HG02610 (cell line): ENCODE data around the gene APEH.

Source experiments
- ATAC-seq: cut with Tn5 transposase; IDR thresholded peaks from one replicate; pipeline ENCODE4 v1.9.1; 2021; ENCODE audit warnings: mild to moderate bottlenecking, moderate library complexity; ENCODE audit not compliant: unreplicated experiment

APEH gene

DNA sequence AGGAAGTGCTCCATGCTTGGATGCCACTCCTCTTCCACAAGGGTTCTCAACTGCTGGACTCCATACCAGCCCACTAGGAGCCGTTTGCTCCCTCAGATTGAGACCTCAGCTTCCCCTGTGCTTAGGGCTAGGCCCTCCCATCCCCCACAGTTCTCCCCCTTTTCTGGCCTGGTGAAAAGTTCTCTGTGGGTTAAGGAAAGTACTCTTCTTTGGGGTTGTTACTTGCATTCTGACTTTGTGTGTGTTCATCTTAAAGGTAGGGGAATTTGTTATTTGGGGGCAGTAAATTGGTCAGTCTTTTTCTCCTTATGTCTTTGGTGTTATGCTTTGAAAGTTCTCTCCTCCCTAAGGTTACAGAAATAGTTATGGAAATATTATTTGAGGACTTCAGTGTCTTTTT, 24.0 kb upstream of the APEH start:
- ATAC-seq = no peak

DNA sequence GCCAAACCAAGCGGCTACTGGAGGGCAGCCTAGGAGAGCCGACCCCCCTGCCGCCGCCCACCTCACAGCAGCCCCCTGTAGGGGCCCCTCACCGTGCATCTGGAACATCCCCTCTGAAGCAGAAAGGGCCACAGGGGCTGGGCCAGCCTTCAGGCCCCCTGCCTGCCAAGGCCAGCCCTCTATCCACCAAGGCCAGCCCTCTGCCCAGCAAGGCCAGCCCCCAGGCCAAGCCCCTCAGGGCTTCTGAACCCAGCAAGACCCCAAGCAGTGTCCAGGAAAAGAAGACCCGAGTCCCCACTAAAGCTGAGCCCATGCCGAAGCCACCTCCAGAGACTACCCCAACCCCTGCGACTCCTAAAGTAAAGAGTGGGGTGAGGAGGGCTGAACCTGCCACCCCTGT, 23.5 kb upstream of the APEH start:
- ATAC-seq = no peak

DNA sequence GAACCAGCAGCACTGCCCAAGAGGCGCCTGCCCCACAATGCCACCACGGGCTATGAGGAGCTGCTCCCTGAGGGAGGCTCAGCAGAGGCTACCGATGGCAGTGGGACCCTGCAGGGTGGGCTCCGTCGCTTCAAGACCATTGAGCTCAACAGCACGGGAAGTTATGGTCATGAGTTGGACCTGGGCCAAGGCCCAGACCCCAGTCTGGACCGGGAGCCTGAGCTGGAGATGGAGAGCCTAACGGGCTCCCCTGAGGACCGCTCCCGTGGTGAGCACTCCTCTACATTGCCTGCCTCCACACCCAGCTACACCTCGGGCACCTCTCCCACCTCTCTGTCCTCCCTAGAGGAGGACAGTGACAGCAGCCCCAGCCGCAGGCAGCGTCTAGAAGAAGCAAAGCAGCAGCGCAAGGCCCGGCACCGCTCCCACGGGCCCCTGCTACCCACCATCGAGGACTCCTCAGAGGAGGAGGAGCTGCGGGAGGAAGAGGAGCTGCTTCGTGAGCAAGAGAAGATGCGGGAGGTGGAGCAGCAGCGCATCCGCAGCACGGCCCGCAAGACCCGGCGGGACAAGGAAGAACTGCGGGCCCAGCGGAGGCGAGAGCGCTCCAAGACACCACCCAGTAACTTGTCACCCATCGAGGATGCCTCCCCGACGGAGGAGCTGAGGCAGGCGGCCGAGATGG, 21.8 kb upstream of the APEH start:
- no peak for ATAC-seq

DNA sequence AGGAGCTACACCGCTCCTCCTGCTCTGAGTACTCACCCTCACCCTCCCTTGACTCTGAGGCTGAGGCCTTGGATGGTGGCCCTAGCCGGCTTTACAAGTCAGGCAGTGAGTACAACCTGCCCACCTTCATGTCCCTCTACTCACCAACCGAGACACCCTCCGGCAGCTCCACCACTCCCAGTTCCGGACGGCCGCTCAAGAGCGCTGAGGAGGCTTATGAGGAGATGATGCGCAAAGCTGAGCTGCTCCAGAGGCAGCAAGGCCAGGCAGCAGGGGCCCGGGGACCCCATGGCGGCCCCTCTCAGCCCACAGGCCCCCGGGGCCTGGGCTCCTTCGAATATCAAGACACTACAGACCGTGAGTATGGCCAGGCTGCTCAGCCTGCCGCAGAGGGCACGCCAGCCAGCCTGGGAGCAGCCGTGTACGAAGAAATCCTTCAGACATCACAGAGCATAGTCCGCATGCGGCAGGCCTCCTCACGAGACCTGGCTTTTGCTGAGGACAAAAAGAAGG, 21.2 kb upstream of the APEH start:
- no peak for ATAC-seq

DNA sequence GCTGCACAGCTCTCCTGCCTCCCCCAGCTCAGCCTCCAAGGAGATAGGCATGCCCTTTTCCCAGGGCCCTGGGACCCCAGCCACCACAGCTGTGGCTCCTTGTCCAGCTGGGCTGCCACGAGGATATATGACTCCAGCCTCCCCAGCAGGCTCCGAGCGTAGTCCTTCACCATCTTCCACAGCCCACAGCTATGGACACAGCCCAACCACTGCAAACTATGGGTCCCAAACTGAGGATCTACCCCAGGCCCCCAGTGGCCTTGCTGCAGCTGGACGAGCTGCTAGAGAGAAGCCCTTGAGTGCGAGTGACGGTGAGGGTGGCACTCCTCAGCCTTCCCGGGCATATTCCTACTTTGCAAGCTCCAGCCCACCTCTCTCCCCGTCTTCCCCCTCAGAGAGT, 20.5 kb upstream of the APEH start:
- no peak for ATAC-seq

DNA sequence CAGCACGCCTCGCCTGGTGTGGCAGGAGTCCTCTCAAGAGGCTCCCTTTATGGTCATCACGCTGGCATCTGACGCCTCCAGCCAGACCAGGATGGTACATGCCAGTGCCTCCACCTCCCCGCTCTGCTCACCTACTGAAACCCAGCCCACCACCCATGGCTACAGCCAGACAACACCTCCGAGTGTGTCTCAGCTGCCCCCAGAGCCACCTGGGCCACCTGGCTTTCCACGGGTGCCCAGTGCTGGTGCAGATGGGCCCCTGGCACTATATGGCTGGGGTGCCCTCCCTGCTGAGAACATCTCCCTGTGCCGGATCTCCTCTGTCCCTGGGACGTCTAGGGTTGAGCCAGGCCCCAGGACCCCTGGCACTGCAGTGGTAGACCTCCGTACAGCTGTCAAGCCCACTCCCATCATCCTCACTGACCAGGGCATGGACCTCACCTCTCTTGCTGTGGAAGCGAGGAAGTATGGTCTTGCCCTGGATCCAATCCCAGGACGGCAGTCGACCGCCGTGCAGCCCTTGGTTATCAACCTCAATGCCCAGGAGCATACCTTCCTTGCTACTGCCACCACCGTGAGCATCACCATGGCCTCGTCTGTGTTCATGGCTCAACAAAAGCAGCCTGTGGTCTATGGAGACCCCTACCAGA, 19.9 kb upstream of the APEH start:
- ATAC-seq = no peak

DNA sequence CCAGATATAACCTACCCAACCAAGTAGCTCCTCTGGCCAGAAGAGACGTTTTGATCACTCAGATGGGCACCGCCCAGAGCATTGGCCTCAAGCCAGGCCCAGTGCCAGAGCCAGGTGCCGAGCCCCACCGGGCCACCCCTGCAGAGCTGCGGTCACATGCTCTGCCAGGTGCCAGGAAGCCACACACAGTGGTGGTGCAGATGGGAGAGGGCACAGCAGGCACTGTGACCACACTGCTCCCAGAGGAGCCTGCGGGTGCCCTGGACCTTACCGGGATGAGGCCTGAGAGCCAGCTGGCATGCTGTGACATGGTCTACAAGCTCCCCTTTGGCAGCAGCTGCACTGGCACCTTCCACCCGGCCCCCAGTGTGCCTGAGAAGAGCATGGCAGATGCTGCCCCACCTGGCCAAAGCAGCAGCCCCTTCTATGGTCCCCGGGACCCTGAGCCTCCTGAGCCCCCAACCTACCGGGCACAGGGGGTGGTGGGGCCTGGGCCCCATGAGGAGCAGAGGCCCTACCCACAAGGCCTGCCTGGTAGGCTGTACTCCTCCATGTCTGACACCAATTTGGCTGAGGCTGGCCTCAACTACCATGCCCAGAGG, 19.1 kb upstream of the APEH start:
- no peak for ATAC-seq

DNA sequence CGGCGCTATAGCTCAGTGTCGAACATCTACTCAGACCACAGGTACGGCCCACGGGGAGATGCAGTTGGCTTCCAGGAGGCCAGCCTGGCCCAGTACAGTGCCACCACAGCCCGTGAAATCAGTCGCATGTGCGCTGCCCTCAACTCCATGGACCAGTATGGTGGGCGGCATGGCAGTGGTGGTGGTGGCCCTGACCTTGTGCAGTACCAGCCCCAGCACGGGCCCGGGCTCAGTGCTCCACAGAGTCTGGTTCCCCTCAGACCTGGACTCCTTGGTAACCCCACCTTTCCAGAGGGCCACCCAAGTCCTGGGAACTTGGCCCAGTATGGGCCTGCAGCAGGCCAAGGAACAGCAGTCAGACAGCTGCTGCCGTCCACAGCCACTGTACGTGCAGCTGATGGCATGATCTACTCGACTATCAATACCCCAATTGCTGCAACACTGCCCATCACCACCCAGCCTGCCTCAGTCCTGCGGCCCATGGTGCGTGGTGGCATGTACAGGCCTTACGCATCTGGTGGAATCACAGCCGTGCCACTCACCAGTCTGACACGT, 18.3 kb upstream of the APEH start:
- ATAC-seq = no peak

DNA sequence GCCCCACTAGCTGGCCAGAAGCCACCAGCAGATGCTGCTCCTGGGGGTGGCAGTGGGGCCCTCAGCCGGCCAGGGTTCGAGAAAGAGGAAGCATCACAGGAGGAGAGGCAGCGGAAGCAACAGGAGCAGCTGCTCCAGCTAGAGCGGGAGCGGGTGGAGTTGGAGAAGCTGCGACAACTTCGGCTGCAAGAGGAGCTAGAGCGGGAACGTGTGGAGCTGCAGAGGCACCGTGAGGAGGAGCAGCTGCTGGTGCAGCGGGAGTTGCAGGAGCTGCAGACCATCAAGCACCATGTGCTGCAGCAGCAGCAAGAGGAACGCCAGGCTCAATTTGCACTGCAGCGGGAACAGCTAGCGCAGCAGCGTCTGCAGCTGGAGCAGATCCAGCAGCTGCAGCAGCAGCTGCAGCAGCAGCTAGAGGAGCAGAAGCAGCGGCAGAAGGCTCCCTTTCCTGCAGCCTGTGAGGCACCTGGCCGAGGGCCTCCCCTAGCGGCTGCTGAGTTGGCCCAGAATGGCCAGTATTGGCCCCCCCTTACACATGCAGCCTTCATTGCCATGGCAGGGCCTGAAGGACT, 17.5 kb upstream of the APEH start:
- no peak for ATAC-seq

DNA sequence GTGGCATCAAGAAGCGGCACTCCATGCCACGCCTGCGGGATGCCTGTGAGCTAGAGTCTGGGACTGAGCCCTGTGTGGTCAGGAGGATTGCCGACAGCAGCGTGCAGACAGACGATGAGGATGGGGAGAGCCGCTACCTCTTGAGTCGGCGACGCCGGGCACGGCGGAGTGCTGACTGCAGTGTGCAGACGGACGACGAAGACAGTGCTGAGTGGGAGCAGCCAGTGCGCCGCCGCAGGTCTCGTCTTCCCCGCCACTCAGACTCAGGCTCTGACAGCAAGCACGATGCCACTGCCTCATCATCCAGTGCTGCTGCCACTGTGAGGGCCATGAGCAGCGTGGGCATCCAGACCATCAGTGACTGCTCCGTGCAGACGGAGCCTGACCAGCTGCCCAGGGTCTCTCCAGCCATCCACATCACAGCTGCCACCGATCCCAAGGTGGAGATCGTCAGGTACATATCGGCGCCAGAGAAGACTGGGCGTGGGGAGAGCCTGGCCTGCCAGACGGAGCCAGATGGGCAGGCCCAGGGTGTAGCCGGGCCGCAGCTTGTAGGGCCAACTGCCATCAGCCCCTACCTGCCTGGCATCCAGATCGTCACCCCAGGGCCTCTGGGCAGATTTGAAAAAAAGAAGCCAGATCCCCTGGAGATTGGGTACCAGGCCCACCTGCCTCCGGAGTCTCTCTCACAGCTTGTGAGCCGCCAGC, 16.8 kb upstream of the APEH start:
- no peak for ATAC-seq

DNA sequence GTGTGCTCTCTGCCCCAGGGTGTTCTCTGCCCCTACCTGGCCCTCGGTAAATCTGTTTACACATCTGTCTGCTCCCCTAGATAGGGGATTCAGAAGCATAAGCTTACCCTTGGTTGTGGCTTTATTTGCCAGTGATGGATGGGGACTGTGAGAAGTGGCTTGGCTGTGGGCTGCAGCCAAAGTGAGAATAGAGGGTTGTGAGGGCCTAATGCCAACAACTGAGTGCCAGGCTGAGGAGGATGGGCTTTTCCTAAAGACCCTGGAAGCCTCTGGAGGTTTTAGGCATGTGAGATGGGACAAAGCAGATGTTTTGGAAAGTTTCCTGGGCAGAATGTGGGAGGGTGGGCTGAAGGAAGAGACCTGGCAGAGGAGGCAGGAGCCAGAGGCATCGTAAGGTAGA, 15.4 kb upstream of the APEH start:
- no peak for ATAC-seq

DNA sequence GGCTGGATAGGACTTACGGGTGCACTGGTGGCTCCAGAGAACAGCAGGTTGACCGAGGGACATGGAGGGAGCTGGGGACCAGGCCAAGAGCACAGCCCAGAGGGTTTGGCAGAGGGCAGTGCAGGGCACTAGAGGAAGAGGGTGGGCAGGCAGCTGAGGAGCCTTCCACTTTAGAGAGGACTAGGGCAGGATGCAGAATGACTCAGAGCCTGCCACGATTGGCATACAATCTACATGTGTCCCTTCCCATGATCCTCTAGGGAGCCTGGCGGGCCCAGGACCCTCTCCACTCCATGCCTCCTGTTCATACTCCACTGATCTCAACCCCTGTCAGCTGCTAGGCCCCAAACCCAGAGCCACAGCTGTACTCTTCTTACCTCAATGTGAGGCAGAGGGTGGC, 14.4 kb upstream of the APEH start:
- no peak for ATAC-seq

DNA sequence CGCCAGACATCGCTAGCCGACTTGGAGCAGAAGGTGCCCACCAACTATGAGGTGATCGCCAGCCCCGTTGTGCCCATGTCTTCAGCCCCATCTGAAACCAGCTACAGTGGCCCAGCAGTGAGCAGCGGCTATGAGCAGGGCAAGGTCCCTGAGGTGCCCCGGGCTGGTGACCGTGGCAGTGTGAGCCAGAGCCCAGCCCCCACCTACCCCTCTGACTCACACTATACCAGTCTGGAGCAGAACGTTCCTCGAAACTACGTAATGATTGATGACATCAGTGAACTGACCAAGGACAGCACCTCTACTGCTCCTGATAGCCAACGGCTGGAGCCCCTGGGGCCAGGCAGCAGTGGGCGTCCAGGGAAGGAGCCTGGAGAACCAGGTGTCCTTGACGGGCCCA, 12.9 kb upstream of the APEH start:
- no peak for ATAC-seq

DNA sequence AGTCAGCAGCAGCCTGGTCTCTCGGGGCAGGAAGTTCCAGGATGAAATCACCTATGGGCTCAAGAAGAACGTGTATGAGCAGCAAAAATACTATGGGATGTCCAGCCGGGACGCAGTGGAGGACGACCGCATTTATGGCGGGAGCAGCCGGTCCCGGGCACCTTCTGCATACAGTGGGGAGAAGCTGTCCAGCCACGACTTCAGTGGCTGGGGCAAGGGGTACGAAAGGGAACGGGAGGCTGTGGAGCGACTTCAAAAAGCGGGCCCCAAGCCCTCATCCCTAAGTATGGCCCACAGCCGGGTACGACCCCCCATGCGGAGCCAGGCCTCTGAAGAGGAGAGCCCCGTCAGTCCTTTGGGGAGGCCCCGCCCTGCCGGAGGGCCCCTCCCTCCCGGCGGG, 12.1 kb upstream of the APEH start:
- no peak for ATAC-seq

DNA sequence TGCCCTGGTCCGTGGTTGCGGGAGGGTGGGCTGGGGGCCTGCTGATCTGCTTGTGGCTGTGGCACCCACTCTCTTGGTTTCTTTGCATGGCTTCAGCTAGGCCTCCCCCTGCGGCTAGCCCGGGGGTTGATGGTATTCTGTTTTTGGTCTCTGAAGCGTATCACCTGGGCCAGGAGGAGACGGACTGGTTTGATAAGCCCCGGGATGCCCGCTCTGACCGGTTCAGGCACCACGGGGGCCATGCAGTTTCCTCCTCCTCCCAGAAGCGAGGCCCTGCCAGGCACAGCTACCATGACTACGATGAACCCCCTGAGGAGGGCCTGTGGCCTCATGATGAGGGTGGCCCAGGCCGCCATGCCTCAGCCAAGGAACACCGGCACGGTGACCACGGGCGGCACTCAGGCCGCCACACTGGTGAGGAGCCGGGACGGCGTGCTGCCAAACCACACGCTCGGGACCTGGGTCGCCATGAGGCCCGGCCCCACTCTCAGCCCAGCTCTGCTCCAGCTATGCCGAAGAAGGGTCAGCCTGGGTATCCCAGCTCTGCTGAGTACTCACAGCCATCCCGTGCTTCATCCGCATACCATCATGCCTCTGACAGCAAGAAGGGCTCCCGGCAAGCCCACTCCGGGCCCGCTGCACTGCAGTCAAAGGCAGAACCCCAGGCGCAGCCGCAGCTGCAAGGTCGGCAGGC, 11.3 kb upstream of the APEH start:
- ATAC-seq = no peak

DNA sequence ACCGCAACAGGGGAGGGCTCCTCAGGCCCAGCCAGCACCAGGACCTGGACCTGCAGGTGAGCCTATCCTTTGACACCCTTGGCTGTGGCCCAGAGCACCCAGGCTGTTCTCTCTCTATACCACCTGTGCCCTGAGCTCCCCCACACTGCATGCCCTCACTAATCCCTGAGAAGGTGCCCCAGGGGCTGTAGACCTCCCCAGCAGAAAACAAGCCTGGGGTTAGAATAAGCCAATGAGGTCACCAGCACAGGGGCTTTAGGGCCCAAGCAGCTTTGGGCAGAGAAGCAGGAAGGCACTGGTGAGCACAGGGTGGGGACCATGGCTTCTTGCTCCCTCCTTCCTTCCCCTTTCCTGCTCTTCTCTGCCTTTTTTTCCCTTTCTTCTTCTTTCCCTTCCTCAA, 10.3 kb upstream of the APEH start:
- no peak for ATAC-seq

DNA sequence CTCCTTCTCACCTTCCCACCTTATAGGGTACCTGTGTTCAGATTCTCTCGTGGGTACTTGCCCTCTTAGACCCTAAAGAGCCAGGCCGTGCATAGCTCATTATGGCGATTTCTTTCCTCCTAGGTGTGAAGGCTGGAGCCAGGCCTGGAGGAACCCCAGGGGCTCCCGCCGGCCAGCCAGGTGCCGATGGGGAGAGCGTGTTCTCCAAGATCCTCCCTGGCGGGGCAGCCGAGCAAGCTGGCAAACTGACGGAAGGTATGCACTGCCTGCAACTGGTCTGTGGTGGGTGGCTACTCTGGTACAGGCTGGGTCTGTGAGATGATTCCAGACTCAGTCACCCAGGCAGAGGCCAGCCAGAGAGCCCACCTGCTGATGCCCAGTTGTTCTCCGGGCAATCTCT, 9.9 kb upstream of the APEH start:
- no peak for ATAC-seq

DNA sequence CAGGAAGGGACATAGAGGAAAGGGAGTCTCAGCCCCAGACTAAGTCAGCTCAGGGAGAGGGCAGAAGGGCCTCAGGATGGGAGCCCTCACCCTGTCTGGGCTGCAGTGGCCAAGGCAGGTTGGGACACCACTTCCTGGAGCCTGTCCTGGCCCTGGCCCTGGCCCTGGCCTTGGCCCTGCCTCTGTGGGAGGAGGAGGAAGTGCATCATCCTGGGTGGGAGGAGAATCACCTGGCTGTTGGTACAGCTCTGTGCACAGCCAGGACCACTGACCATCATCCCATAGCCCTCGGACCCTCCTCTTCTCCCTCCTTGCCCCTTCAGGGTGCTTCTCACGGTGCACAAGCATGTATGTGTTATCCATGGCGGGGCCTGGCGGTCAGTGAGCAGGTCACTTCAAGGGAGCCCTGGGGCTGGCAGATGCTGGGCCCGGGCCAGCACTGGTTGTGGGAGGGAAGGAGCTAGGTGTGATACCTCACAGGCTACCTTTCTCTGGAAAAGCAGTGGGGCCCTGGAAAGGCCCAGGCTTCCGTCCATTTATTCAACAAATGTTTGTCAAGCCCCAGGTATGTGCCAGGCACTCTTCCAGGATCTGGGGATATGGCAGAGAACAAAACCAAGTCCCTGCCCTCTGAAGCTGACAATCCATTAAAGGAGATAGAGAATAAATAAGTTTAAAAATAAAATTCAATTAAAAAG, 8.2 kb upstream of the APEH start:
- ATAC-seq = no peak

DNA sequence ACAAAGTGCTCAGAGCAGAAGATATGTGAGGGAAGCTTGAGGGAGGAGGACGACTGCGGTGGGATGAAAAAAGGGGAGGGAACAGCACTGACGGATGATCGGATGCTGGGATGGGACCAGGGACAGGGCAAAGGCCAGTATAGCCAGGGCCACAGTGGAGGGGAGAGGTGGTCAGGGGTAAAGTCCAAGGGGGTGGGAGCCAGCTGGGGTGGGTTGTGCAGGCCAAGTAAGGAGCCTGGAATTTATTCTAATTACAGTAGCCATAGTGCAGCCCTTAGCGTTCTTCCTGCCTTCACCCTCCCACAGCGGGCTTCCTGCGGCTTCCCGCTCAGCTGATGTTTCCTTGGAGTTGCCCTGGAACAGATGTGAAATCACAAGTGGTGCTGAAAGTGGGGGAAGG, 7.6 kb upstream of the APEH start:
- no peak for ATAC-seq
